22Rv1 (cell line): ENCODE measurements around the gene HIVEP3.

Source experiments
- CTCF ChIP-seq: fragments of 450-650 bp; IDR thresholded peaks from 2 replicates; pipeline ENCODE4 v1.5.1; 2017; ENCODE audit warnings: mild to moderate bottlenecking
- ZFX ChIP-seq: fragments of 450-650 bp; IDR thresholded peaks from 2 replicates; pipeline ENCODE4 v1.6.1; 2017; ENCODE audit warnings: antibody characterized with exemption, borderline replicate concordance

- TF ChIP-seq CTCF (no peak), ZFX (no peak)
These were observed 219.5 kb downstream of the HIVEP3 start for GRCh38 chr1:41698916-41699860.
